ENCODE results near the gene FAM83E. TPM values are rescaled to one million over a fixed set of nuclear protein-coding genes. Genes with fewer than 3 reads are reported as not detected.

FAM83E gene
- total RNA-seq, 1 donor from 2014 or later = 0.41 TPM

DNA sequence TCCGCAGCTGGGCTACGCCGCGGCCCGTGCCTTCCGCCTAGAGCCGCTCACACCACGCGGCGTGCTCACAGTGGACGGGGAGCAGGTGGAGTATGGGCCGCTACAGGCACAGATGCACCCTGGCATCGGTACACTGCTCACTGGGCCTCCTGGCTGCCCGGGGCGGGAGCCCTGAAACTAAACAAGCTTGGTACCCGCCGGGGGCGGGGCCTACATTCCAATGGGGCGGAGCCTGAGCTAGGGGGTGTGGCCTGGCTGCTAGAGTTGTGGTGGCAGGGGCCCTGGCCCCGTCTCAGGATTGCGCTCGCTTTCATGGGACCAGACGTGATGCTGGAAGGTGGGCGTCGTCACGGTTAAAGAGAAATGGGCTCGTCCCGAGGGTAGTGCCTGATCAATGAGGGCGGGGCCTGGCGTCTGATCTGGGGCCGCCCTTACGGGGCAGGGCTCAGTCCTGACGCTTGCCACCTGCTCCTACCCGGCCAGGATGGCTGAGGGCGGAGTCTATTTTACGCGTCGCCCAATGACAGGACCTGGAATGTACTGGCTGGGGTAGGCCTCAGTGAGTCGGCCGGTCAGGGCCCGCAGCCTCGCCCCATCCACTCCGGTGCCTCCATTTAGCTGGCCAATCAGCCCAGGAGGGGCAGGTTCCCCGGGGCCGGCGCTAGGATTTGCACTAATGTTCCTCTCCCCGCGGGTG lies 14.9 kb upstream of the FAM83E start:
- no peak for FAIRE-seq
- DNase-seq (ENCODE audit: low spot score in 2 of 2) = peak in 1 of 2 donors; percentile 63

DNA sequence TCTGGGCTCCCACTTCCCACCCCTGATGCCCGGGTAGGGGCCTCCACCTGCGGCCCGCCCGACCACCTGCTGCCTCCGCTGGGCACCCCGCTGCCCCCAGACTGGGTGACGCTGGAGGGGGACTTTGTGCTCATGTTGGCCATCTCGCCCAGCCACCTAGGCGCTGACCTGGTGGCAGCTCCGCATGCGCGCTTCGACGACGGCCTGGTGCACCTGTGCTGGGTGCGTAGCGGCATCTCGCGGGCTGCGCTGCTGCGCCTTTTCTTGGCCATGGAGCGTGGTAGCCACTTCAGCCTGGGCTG lies 14.4 kb upstream of the FAM83E start:
- no peak for DNase-seq (ENCODE audit: low spot score in 2 of 2)
- no peak for FAIRE-seq

DNA sequence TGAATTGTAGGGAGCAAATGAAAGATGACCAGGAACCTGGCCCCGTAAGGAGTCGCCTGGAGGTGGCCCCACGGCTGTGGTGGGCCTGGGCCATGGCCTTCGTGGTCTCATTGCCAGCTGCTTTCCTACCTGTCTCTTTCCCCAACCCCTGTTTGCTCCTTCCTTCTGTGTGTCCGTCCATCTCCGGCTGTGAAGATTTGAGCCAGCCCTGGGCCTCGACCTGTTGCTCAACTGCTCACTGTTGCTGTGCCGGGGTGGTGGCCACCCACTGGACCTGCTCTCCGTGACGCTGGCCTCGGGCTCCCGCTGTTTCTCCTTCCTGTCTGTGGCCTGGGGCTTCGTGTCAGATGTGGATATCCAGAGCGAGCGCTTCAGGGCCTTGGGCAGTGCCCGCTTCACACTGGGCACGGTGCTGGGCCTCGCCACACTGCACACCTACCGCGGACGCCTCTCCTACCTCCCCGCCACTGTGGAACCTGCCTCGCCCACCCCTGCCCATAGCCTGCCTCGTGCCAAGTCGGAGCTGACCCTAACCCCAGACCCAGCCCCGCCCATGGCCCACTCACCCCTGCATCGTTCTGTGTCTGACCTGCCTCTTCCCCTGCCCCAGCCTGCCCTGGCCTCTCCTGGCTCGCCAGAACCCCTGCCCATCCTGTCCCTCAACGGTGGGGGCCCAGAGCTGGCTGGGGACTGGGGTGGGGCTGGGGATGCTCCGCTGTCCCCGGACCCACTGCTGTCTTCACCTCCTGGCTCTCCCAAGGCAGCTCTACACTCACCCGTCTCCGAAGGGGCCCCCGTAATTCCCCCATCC lies 13.8 kb upstream of the FAM83E start:
- no peak for FAIRE-seq
- no peak for DNase-seq (ENCODE audit: low spot score in 2 of 2)

DNA sequence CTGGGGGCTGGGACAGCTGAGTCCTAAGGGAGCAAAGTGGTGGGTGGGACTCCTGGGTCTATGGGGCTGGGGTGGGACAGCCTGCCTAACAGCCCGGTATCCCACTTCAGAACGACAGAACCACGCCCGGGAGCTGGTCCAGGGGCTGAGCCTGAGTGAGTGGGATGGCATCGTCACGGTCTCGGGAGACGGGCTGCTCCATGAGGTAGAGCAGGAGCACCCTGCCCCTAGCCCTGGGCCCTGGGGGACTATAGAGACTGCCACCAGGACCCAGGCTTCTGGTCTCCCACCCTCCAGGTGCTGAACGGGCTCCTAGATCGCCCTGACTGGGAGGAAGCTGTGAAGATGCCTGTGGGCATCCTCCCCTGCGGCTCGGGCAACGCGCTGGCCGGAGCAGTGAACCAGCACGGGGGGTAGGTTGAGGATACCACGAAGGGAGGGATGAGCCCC lies 13.0 kb upstream of the FAM83E start:
- FAIRE-seq (no peak), DNase-seq (ENCODE audit: low spot score in 2 of 2) (no peak)

DNA sequence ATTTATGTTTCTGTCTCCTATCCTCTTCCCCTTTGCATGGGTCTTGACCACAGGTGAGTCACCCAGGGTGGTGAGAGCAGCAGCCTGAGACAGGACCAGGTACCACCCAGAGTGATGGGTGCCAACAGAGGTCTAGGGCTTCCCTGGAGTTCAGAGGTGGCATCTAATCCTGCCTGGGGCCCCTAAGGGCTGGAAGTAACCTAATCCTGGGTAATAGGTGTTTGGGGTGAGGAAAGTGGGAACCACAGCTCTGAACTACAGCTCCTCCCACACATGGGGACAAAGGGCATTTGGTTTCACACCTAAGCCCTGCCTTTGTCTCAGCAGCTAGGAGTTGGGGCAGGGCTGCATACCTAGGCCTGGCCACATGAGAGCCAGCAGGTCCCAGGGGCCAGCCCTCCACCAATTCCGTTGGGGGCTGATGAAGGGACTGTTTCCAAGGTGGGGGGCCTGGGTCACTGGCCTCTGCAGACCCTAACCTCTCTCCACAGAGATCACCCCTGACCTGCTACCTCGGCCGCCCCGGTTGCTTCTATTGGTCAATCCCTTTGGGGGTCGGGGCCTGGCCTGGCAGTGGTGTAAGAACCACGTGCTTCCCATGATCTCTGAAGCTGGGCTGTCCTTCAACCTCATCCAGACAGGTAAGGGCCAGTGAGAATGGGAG lies 12.5 kb upstream of the FAM83E start:
- FAIRE-seq (no peak), DNase-seq (ENCODE audit: low spot score in 2 of 2) (no peak)

DNA sequence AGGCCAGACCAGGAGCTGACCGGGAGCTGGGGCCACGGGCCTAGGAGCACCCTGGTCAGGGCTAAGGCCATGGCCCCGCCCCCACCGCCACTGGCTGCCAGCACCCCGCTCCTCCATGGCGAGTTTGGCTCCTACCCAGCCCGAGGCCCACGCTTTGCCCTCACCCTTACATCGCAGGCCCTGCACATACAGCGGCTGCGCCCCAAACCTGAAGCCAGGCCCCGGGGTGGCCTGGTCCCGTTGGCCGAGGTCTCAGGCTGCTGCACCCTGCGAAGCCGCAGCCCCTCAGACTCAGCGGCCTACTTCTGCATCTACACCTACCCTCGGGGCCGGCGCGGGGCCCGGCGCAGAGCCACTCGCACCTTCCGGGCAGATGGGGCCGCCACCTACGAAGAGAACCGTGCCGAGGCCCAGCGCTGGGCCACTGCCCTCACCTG lies 11.0 kb upstream of the FAM83E start:
- FAIRE-seq = no peak
- no peak for DNase-seq (ENCODE audit: low spot score in 2 of 2)

DNA sequence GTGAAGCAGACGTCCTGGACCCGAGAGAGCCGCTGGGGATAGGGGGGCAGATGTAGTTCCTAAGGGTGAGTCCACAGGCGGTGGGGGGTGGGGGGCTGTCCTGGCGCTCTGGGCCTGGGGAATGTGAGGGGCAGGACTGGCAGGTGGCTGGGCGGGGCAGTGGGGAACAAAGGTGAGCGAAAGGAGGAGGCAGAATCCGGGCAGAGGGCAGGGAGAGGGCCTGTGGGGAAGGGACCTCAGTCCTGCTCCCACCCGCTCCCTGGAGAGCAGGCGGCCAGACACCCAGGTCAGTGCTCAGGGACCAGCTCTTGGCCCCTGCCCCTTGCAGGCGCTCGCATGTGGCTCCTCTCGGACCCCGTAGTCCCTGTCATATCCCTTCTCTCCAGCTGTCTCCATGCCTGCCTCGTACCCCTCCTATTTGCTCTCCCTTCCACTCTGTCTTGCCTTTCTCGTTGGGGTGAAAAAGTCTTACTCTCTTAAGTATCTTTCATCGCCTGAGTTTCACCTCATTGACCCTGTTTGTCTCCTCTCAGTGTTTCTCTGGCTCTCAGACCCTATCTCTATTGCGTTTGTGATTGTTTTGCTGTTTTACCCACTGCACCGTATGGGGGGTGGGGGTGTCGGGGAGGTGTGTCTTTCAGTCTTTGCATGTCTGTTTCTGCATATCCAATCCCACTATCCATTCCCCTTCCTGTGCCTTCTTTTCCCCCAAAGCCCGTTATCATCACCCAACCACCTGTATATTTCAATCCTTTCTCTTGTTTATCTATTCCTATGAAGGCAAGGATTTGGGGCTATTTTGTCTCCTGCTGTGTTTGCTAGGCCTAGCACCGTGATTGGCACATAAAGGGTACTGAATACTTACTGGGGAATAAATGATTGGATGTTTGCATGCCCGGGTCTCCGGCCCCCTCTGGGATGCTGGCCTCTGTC lies 10.2 kb upstream of the FAM83E start:
- FAIRE-seq (no peak), DNase-seq (ENCODE audit: low spot score in 2 of 2) (no peak)

DNA sequence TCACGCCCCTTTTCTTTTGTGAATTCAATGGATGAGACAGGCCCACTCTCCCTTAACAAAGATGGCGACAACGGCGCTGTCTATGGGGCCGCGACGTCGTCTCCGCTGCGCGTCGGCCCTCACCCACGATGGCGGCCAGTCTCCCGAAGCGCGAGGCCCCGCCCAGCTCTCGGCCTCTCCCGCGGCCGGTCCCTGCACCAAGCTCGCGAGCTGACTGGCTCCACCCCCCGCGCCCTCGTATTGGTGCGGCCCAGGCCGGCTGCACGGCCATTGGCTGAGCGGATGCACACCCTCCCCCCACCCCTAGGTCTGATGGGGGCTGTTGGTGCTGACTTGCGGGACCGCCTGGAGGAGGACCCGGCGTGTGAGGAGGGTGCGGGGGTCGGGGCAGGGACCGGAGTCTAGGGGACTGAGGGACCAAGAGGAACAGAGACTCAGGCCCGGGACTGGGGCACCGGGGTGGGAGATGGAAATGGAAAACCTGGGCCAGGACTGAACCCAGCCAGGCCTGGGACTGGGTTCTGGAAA lies 9.3 kb upstream of the FAM83E start:
- no peak for FAIRE-seq
- DNase-seq (ENCODE audit: low spot score in 2 of 2) = peak; percentile 91 to 95

DNA sequence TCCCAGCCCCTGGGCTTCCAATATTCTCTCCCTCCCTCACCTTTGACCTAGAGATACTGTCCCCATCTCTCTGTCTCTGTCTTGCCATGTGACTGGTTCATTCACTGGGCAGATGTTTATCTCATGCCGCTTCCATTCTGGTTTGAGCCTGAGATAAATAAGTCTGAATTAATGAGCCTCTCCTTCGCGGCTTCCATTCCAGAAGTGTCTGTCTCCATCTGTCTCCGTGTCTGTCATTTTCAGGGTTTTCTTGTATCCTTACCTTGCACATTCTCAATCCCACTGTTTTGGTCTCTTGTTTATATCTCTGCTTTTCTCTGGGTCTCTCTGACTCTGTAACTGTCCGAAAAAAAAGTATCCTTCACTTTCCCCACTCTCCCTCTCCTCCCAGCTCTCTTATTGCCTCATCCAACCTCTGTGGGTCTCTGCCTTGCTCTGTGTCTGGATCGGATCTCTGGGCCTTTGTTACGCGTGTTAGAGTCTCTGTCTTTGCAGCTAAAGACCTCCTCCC lies 8.7 kb upstream of the FAM83E start:
- DNase-seq (ENCODE audit: low spot score in 2 of 2) (no peak), FAIRE-seq (no peak)

DNA sequence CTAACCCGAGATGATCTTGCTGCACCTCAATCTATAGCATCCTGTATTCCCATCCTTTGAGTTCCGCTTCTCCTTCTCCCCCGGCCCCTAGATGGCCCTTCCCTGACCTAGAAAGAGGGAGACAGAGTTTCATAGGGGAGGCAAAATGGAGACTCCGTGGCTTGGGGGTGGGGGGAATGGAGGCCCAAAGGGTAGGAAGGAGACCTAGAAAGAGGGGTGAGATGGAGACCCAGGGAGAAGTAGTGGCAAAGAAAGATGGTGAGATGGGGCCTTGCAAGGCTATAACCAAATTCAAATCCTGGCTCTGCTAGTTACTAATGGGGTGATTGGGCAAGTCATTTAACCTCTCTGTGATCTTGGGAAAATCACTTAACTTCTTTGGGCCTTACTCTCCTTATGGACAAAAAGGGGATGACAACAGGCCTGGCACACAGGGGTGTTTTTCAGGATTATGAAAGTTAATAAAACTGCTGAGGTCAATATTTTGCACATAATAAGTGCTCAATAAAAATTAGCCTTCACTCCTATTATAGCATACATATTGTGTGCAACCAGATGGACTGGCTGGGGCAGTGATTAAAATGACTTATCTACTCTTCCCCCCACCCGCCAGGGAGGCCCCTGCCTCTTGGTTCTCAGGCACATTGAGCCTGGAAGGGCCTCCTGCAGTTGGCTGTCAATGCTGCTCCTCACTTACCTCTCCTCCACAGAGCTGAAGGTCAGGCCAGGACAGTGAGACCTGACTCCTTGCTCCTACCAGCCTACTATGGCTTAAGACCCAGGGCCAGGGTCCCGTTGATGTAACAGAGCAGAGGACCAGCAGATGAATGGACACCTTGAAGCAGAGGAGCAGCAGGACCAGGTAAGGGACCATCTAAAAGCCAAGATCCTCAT lies 5.1 kb upstream of the FAM83E start:
- no peak for FAIRE-seq
- DNase-seq (ENCODE audit: low spot score in 2 of 2) = no peak

DNA sequence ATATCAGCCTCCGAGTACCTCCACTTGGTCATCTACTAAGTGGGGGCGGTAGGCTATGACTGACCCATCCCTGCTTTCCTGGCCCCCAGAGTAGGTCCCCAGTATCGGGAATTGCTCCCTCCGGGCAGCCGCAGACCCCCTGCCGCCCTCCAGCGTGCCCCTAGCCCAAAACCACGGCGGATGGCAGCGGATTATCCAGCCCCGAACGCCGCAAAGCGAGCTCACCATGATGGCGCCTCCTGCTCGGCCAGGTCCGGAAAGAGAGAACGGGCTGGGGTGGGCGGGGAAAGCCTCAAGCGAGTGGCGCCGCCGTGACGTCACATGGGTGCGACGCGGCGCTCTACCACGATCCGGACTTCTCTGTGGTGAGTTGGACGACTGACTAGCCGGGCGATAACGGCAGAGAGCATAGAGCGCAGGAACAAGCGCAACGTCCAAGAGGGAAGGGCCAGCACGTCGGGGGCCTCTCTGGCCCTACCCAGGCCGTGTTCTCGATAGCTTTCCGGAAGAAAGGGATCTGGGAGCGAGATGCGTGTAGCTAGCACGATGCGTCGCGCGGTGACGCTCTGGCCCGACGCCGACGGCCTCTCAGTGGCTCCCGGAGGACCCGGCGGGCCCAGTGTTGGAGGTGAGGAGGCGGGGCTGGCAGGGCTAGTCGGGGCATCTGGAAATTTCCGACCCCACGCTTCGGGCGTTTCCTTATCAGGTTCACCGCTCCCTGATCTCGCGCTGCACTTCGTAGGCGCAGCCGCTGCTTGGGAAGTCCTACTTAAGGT lies 4.2 kb upstream of the FAM83E start, which contains the start of the genes RPL18 and SPHK2:
Gene RPL18, minus strand, starts transcription at position 263 of the 776 bp plus-strand sequence. Its CDS starts 35 bp downstream, at position 228.
Gene SPHK2, plus strand, starts transcription at position 591 of the 776 bp plus-strand sequence. CDS start 1,009 bp downstream, outside the sequence.
- FAIRE-seq (peak; percentile 10), DNase-seq (ENCODE audit: low spot score in 2 of 2) (peak; percentile 97 to 99)

DNA sequence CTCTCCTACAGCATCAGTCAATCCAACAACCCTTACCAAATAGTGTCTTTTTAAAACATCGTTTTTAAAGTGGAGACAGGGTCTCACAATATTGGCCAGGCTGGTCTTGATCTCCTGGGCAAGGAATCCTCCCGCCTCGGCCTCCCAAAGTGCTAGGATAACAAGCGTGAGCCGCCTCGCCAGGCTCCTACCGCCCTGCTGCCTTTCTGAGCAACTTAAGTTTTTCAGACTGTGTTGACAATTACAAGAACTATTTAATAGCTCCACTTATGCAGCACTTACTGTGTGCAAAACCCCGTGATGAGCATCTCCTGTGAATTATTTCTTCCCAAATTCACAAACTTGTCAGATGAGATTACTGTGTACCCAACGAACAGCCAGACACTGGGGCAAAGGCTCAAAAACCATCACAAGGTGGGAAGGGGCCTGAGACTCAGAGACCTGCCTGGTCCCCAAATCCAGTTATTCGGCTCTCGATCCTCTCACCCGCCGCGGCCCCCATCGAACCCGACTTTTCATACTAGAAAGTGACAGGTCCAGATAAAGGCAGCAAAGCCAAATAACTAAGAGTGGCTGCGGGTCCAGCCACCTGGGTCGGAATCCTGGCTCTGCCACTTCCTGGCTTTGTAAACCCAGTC lies 3.5 kb upstream of the FAM83E start:
- FAIRE-seq (no peak), DNase-seq (ENCODE audit: low spot score in 2 of 2) (no peak)

DNA sequence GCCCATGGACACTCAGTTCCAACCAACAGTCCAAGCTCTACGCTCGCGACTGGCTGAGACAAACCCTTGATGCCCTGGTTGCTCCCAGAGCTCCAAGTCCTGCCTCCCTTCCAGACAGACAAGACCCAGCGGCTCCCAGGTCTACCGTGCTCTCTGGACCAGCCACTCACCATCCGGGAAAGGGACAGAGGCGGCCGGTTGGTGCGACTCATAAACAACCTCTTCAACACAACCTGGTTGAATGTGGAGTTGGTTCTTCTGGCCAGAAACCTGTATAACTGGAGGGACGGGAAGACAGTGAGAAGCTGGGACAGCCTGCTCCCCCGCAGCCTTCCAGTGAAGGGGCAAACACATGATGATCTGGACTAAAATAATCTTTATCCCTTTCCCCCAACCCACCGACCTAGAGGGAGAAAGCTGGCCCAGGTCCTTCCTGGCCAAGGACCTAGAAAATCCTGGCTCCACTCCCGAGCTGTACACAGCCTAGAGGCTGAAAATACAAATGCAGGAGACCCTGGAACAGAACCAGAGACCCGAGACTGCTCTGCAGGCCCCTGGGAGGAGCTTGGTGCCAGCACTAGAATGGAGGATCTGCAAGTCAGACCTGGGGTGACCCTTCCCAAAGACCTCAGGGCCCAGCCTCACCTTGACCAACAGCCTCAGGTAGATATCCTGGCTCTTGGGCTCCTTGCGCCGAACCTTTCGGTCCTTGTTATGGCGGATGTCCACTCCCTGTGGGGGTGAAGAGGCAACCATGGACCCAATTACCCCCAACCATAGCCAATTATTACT lies 2.5 kb upstream of the FAM83E start:
- no peak for FAIRE-seq
- no peak for DNase-seq (ENCODE audit: low spot score in 2 of 2)

DNA sequence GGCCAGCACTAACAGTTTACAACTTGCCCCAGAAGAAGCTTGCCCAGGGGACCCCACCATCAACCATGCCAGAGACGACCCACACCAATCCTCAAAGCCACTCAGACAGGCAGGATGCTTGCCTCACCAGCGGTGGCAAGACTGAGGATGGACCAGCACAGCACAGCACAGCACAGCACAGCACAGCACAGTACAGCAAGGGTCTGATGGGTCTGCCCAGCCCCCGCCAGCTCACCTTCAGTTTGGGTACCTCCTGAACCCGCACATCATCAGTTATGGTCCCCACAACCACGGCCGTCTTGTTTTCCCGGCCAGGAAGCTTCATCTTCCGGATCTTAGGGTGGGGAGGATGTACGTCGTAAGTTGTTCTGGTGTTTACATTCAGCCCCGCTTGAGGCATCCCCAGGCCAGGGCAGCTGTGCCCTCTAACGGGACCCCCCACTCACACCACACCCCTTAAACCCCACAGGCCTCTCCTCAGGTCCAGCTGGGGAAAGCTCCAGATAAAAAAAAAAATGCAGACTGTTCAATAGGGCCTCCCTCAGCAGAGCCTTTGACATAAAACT lies 1.7 kb upstream of the FAM83E start:
- no peak for FAIRE-seq
- no peak for DNase-seq (ENCODE audit: low spot score in 2 of 2)

DNA sequence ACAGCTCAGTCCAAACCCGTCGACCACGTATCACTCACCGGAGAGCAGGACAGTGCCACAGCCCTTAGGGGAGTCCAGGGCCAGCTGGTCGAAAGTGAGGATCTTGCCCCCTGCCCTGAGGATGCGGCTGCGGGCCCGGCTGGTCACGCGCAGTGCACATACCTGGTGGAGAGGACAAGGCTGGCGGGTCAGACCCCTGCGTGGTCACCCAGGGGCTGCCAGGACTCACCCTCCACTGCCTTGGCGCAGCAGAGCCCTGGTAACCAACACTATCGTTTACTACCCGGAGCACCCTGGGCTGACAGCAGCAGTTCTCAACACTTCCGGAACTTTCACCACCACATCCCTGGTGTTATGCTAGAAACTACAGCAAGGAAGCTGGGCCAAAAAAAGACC lies 1.2 kb upstream of the FAM83E start:
- FAIRE-seq (no peak), DNase-seq (ENCODE audit: low spot score in 2 of 2) (no peak)

Data from frontal cortex (tissue), 4 donors.